Prostate gland (tissue), 2 donors: Measurements from ENCODE around the gene C1orf115. TPM values are rescaled to one million over a fixed set of nuclear protein-coding genes. Genes with fewer than 3 reads are reported as not detected.
"Not testable (repeated sequence)": the region's sequence is repeated elsewhere in the genome, so short reads cannot be mapped to it uniquely, and the experiment has no call there.

Experiments
- DNase-seq: peaks from one replicate; pipeline ENCODE4 v3.0.0-alpha.2; 2019; ENCODE audit warnings: low spot score
- H3K27ac ChIP-seq, 2 donors: fragments of 200-600 bp; sonication (generic); 2 replicates each; pipeline ENCODE4 v1.5.1; 2017 to 2019
- H3K27me3 ChIP-seq: fragments of 200-600 bp; sonication (generic); replicated peaks from 2 replicates; pipeline ENCODE4 v1.5.1; 2019; ENCODE audit not compliant: insufficient read depth
- H3K36me3 ChIP-seq, 2 donors: fragments of 200-600 bp; sonication (generic); 1 replicate in 1 of 2; 2 replicates in 1 of 2; pipeline versions ENCODE4 v1.5.1 to v1.8.1; 2017 to 2019
- H3K4me1 ChIP-seq: fragments of 200-600 bp; sonication (generic); replicated peaks from 2 replicates; pipeline ENCODE4 v1.5.1; 2019
- H3K4me3 ChIP-seq, 2 donors: fragments of 200-600 bp; sonication (generic); 2 replicates each; pipeline ENCODE4 v1.5.1; 2017 to 2019
- H3K9me3 ChIP-seq: fragments of 200-600 bp; sonication (generic); 2 replicates; pipeline ENCODE4 v1.5.1; 2017
- CTCF ChIP-seq, 4 experiments: fragments of 200-600 bp in 2 of 4; fragments of 450-650 bp in 2 of 4; sonication (generic) in 2 of 4; IDR thresholded peaks; 1 replicate in 3 of 4; 2 replicates in 1 of 4; pipeline ENCODE4 v1.5.1; 2016 to 2019; ENCODE audit warnings: antibody characterized with exemption in 4 of 4, mild to moderate bottlenecking in 2 of 4, moderate library complexity in 2 of 4
- POLR2A ChIP-seq: fragments of 450-650 bp; IDR thresholded peaks from one replicate; pipeline ENCODE4 v1.6.1; 2016; ENCODE audit warnings: antibody characterized with exemption, mild to moderate bottlenecking
- POLR2AphosphoS5 ChIP-seq: sonication (generic); formaldehyde crosslinking; IDR thresholded peaks from one replicate; pipeline ENCODE4 v1.6.1; 2017; ENCODE audit warnings: antibody characterized with exemption
- WGBS: methylation state at CpG from one replicate; pipeline ENCODE4 v1.1.5; 2018; 5-methylcytosine and 5-hydroxymethylcytosine counted together
- intact Hi-C: fragments of 100-400 bp; cut with DNase I; formaldehyde crosslinking; loops from one replicate; pipeline ENCODE4 v1.14.2; 2022
- total RNA-seq, 2 donors: library from RNA; depleted of rRNA; stranded (reverse); fragments of >200 nt; gene quantifications; one replicate each; pipeline ENCODE4 v1.1.0, GENCODE V29; 2016

The C1orf115 gene
- total RNA-seq, 2 donors from 2014 or later = 26.9 to 79.4 TPM

- intact Hi-C loops = no loop called here
- Histone ChIP-seq H3K9me3 (no peaks in the 10 kb centered on the region), H3K27ac (no peak overlapping the region), H3K4me3 (no peak overlapping the region), H3K4me1 (no peaks in the 10 kb centered on the region), H3K36me3 (no peaks in the 10 kb centered on the region), H3K27me3 (no peaks in the 10 kb centered on the region)
- 60% methylated on average over 9 of the region's 9 CpGs for WGBS
- no peak for DNase-seq
- TF ChIP-seq POLR2AphosphoS5 = no peak
- TF ChIP-seq CTCF (IDR thresholded peaks at IDR 0.05) = no peak
- TF ChIP-seq POLR2A = no peak
Measured at GRCh38 chr1:220711056-220711809, 21.1 kb downstream of the C1orf115 start.

GRCh38 chr1:220715986-220716385 is 25.8 kb downstream of the C1orf115 start:
- H3K27ac ChIP-seq, H3K36me3 ChIP-seq, H3K27me3 ChIP-seq, H3K4me1 ChIP-seq, DNase-seq, H3K4me3 ChIP-seq, H3K9me3 ChIP-seq, intact Hi-C loops: not testable (repeated sequence)
- WGBS = 96% methylated on average over 5 of the region's 5 CpGs

GRCh38 chr1:220717800-220718640 is 27.9 kb downstream of the C1orf115 start:
- no peak overlapping the region for H3K4me3 ChIP-seq
- 85% methylated on average over 20 of the region's 20 CpGs for WGBS
- no peak for DNase-seq

GRCh38 chr1:220721266-220721665 is 31.1 kb downstream of the C1orf115 start:
- 94% methylated on average over 7 of the region's 7 CpGs for WGBS
- H3K27ac ChIP-seq, DNase-seq: not testable (repeated sequence)

More at GRCh38 chr1:220717800-220718640, 27.9 kb downstream of the C1orf115 start:
- no peaks in the 10 kb centered on the region for H3K27me3 ChIP-seq
- H3K4me1 ChIP-seq = no peaks in the 10 kb centered on the region
- no peaks in the 10 kb centered on the region for H3K9me3 ChIP-seq
- no peak for TF ChIP-seq POLR2AphosphoS5
- TF ChIP-seq CTCF (IDR thresholded peaks at IDR 0.05) = no peak
- no peak for TF ChIP-seq POLR2A
- no peaks in the 10 kb centered on the region for H3K36me3 ChIP-seq
- no peak overlapping the region for H3K27ac ChIP-seq
- intact Hi-C loops = no loop called here

GRCh38 chr1:220726634-220727033 is 36.5 kb downstream of the C1orf115 start:
- WGBS = 79% methylated on average over 3 of the region's 3 CpGs
- no peaks in the 10 kb centered on the region for H3K27me3 ChIP-seq
- H3K4me3 ChIP-seq = no peak overlapping the region
- no peak for TF ChIP-seq POLR2AphosphoS5
- TF ChIP-seq POLR2A = no peak
- no peak for TF ChIP-seq CTCF (IDR thresholded peaks at IDR 0.05)
- no peak overlapping the region for H3K27ac ChIP-seq
- no peak for DNase-seq
- H3K36me3 ChIP-seq = no peaks in the 10 kb centered on the region
- no peaks in the 10 kb centered on the region for H3K4me1 ChIP-seq
- intact Hi-C loops = no loop called here
- H3K9me3 ChIP-seq = no peaks in the 10 kb centered on the region

More at GRCh38 chr1:220721266-220721665, 31.1 kb downstream of the C1orf115 start:
- H3K9me3 ChIP-seq, H3K27me3 ChIP-seq, intact Hi-C loops, H3K4me1 ChIP-seq, H3K4me3 ChIP-seq, H3K36me3 ChIP-seq: not testable (repeated sequence)
